GM23338 (cell line): ENCODE results near the gene ILK. TPM values are rescaled to one million over a fixed set of nuclear protein-coding genes. Genes with fewer than 3 reads are reported as not detected.

Experiments
- ATAC-seq: fragments of 200-7000 bp; cut with Tn5 transposase; 3 replicates; pipeline ENCODE4 v1.9.1; 2020
- DNase-seq: peaks from one replicate; pipeline ENCODE4 v3.0.0-alpha.2; 2015; ENCODE audit warnings: low spot score
- H2AFZ ChIP-seq: fragments of 200-600 bp; sonication (generic); 2 replicates; pipeline ENCODE4 v1.8.0; 2016; ENCODE audit warnings: antibody characterized with exemption, mild to moderate bottlenecking, moderate library complexity
- H3F3A ChIP-seq: fragments of 200-600 bp; sonication (generic); replicated peaks from 2 replicates; pipeline ENCODE4 v1.8.0; 2017; ENCODE audit warnings: antibody characterized with exemption, mixed run types, low read depth
- H3K27ac ChIP-seq: fragments of 200-600 bp; sonication (generic); 2 replicates; pipeline ENCODE4 v1.6.1; 2016; ENCODE audit warnings: low read depth
- H3K27me3 ChIP-seq: fragments of 200-600 bp; sonication (generic); 2 replicates; pipeline ENCODE4 v1.8.0; 2016; ENCODE audit warnings: mild to moderate bottlenecking, mixed run types, moderate library complexity; ENCODE audit not compliant: insufficient read depth
- H3K36me3 ChIP-seq: fragments of 200-600 bp; sonication (generic); 2 replicates; pipeline ENCODE4 v1.8.0; 2016; ENCODE audit warnings: mild to moderate bottlenecking; ENCODE audit not compliant: insufficient read depth
- H3K4me1 ChIP-seq: fragments of 200-600 bp; sonication (generic); 2 replicates; pipeline ENCODE4 v1.8.0; 2016; ENCODE audit warnings: mild to moderate bottlenecking, moderate library complexity; ENCODE audit not compliant: insufficient read depth
- H3K4me2 ChIP-seq: fragments of 200-600 bp; sonication (generic); 2 replicates; pipeline ENCODE4 v1.7.1; 2017; ENCODE audit warnings: mixed run types
- H3K4me3 ChIP-seq: fragments of 200-600 bp; sonication (generic); 2 replicates; pipeline ENCODE4 v1.6.1; 2016; ENCODE audit warnings: mixed run types
- H3K79me2 ChIP-seq: fragments of 200-600 bp; sonication (generic); replicated peaks from 2 replicates; pipeline ENCODE4 v1.8.0; 2017; ENCODE audit warnings: mild to moderate bottlenecking; ENCODE audit not compliant: insufficient read depth
- H3K9me2 ChIP-seq: fragments of 200-600 bp; sonication (generic); 2 replicates; pipeline ENCODE4 v1.8.0; 2017; ENCODE audit not compliant: insufficient read depth
- H4K20me1 ChIP-seq: fragments of 200-600 bp; sonication (generic); replicated peaks from 2 replicates; pipeline ENCODE4 v1.8.0; 2017; ENCODE audit warnings: mild to moderate bottlenecking; ENCODE audit not compliant: insufficient read depth
- H3K27ac Mint-ChIP-seq: 2 replicates; pipeline ENCODE4 v1.8.0; 2020; ENCODE audit warnings: inconsistent platforms, mild to moderate bottlenecking, moderate library complexity, mixed read lengths
- H3K27me3 Mint-ChIP-seq: 3 replicates; pipeline ENCODE4 v1.8.0; 2022; ENCODE audit warnings: low read depth, mild to moderate bottlenecking, moderate library complexity, mixed read lengths, inconsistent platforms; ENCODE audit not compliant: insufficient read depth, poor library complexity
- H3K36me3 Mint-ChIP-seq: 3 replicates; pipeline ENCODE4 v1.8.0; 2021; ENCODE audit warnings: low read depth, mild to moderate bottlenecking, inconsistent platforms, moderate library complexity, mixed read lengths
- H3K4me1 Mint-ChIP-seq: 3 replicates; pipeline ENCODE4 v1.8.0; 2020; ENCODE audit warnings: mild to moderate bottlenecking, inconsistent platforms, mixed read lengths
- H3K4me3 Mint-ChIP-seq: 3 replicates; pipeline ENCODE4 v1.8.0; 2021; ENCODE audit warnings: moderate library complexity, mild to moderate bottlenecking, inconsistent platforms, mixed read lengths
- H3K9me3 Mint-ChIP-seq: 3 replicates; pipeline ENCODE4 v1.8.0; 2020; ENCODE audit warnings: moderate library complexity, mild to moderate bottlenecking, inconsistent platforms, mixed read lengths
- CREB1 ChIP-seq: fragments of 250-450 bp; sonication (Bioruptor Pico); IDR thresholded peaks from 2 replicates; pipeline ENCODE4 v1.5.0; 2020; ENCODE audit warnings: low read depth, mild to moderate bottlenecking, moderate library complexity
- EZH2phosphoT487 ChIP-seq: fragments of 200-600 bp; sonication (generic); IDR thresholded peaks from one replicate; pipeline ENCODE4 v1.8.1; 2018; ENCODE audit warnings: antibody characterized with exemption; ENCODE audit not compliant: unreplicated experiment
- JUNB ChIP-seq: IDR thresholded peaks from one replicate; pipeline ENCODE4 v1.6.1; 2016; ENCODE audit warnings: antibody characterized with exemption; ENCODE audit not compliant: unreplicated experiment
- POLR2AphosphoS5 ChIP-seq: IDR thresholded peaks from 2 replicates; pipeline ENCODE4 v1.6.1; 2016; ENCODE audit warnings: antibody characterized with exemption, low read depth
- STAT1 ChIP-seq: IDR thresholded peaks from one replicate; pipeline ENCODE4 v1.6.1; 2016; ENCODE audit warnings: antibody characterized with exemption; ENCODE audit not compliant: unreplicated experiment
- ZNF114 ChIP-seq: fragments of 250-450 bp; sonication (Bioruptor Pico); IDR thresholded peaks from 2 replicates; pipeline ENCODE4 v1.5.0; 2020; ENCODE audit warnings: mild to moderate bottlenecking, moderate library complexity
- ZNF331 ChIP-seq: fragments of 250-450 bp; sonication (Bioruptor Pico); IDR thresholded peaks from 2 replicates; pipeline ENCODE4 v1.5.0; 2020; ENCODE audit warnings: low read depth, mild to moderate bottlenecking, moderate library complexity
- polyA plus RNA-seq: library from polyadenylated mRNA; unstranded; fragments of >200 nt; fragmentation: Nextera tagmentation; extraction: Ambion mirVana; gene quantifications from 2 replicates; pipeline ENCODE4 v1.2.1, GENCODE V29; 2016
- total RNA-seq: library from RNA; depleted of rRNA; stranded (reverse); fragments of >200 nt; shearing (Covaris generic); gene quantifications from 2 replicates; pipeline ENCODE4 v1.2.3, GENCODE V29; 2014
- TF ChIP-seq, protein P1 (sequence below), 2 experiments: fragments of 200-600 bp in 1 of 2; sonication (generic) in 1 of 2; conservative IDR thresholded peaks; 2 replicates each; pipeline versions ENCODE4 v1.5.1 to v1.6.1; 2016 to 2017; ENCODE audit warnings: antibody characterized with exemption in 2 of 2, low read depth in 2 of 2, mild to moderate bottlenecking in 2 of 2, moderate library complexity in 1 of 2
- TF ChIP-seq, protein P2 (sequence below): IDR thresholded peaks from 2 replicates; pipeline ENCODE4 v1.6.1; 2016; ENCODE audit warnings: antibody characterized with exemption
- TF ChIP-seq, protein P3 (sequence below): IDR thresholded peaks from one replicate; pipeline ENCODE4 v1.6.1; 2018; ENCODE audit warnings: antibody characterized with exemption; ENCODE audit not compliant: unreplicated experiment

Gene ILK
- total and polyA plus RNA-seq, 2 experiments from 2014 or later: 62.6 to 91.0 TPM

DNA sequence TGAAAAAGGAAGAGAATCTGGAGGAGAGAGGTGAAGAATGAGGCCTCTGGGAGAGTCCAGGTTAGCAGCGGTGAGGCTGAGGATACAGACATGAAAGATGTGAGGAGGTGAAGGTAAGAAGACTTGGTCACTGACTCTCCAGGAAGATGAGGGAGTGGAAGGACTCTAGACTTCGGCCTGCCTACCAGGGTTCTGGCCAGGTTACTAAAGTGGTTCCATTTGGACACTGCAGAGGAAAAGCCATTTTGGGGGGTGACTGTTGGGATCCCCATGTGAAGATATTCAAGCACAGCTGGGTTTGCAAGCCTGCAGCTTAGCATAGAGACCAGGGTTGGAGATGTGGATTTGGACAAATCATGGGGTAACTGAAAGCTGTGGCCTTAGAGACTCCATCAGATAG is 44.3 kb downstream of the ILK start (continued):
- TF ChIP-seq, protein P1, sequence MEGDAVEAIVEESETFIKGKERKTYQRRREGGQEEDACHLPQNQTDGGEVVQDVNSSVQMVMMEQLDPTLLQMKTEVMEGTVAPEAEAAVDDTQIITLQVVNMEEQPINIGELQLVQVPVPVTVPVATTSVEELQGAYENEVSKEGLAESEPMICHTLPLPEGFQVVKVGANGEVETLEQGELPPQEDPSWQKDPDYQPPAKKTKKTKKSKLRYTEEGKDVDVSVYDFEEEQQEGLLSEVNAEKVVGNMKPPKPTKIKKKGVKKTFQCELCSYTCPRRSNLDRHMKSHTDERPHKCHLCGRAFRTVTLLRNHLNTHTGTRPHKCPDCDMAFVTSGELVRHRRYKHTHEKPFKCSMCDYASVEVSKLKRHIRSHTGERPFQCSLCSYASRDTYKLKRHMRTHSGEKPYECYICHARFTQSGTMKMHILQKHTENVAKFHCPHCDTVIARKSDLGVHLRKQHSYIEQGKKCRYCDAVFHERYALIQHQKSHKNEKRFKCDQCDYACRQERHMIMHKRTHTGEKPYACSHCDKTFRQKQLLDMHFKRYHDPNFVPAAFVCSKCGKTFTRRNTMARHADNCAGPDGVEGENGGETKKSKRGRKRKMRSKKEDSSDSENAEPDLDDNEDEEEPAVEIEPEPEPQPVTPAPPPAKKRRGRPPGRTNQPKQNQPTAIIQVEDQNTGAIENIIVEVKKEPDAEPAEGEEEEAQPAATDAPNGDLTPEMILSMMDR (conservative IDR thresholded peaks at IDR 0.05; ENCODE audit: low read depth in 2 of 2): no peak
- TF ChIP-seq, protein P2, sequence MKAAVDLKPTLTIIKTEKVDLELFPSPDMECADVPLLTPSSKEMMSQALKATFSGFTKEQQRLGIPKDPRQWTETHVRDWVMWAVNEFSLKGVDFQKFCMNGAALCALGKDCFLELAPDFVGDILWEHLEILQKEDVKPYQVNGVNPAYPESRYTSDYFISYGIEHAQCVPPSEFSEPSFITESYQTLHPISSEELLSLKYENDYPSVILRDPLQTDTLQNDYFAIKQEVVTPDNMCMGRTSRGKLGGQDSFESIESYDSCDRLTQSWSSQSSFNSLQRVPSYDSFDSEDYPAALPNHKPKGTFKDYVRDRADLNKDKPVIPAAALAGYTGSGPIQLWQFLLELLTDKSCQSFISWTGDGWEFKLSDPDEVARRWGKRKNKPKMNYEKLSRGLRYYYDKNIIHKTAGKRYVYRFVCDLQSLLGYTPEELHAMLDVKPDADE: no peak
- TF ChIP-seq POLR2AphosphoS5: no peak
- TF ChIP-seq, protein P3, sequence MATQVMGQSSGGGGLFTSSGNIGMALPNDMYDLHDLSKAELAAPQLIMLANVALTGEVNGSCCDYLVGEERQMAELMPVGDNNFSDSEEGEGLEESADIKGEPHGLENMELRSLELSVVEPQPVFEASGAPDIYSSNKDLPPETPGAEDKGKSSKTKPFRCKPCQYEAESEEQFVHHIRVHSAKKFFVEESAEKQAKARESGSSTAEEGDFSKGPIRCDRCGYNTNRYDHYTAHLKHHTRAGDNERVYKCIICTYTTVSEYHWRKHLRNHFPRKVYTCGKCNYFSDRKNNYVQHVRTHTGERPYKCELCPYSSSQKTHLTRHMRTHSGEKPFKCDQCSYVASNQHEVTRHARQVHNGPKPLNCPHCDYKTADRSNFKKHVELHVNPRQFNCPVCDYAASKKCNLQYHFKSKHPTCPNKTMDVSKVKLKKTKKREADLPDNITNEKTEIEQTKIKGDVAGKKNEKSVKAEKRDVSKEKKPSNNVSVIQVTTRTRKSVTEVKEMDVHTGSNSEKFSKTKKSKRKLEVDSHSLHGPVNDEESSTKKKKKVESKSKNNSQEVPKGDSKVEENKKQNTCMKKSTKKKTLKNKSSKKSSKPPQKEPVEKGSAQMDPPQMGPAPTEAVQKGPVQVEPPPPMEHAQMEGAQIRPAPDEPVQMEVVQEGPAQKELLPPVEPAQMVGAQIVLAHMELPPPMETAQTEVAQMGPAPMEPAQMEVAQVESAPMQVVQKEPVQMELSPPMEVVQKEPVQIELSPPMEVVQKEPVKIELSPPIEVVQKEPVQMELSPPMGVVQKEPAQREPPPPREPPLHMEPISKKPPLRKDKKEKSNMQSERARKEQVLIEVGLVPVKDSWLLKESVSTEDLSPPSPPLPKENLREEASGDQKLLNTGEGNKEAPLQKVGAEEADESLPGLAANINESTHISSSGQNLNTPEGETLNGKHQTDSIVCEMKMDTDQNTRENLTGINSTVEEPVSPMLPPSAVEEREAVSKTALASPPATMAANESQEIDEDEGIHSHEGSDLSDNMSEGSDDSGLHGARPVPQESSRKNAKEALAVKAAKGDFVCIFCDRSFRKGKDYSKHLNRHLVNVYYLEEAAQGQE: no peak

DNA sequence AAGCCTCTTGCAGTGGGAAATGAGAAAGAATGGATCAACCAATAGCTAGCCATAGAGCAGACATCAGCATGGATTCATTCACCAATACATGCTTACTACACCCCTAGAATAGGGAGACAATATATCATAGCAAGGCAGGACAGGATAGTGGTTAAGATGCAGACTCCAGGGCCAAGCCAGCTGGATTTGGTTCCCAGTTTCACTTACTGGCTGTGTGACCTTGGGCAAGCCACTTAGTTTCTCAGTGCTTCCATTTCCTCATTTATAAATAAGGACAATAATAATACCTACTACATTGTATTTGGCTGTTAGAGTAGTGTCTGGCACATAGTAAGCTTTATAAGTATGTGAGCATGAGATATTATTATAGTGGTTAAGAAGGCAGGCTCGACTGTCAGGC is 44.9 kb downstream of the ILK start:
- no peaks in the 10 kb centered on the region for H4K20me1 ChIP-seq
- peaks cover 23% of the 10 kb centered on the region for H3K27me3 ChIP-seq
- Mint-ChIP-seq H3K4me1 (no peaks in the 10 kb centered on the region), H3K27me3 (no peaks in the 10 kb centered on the region), H3K36me3 (no peaks in the 10 kb centered on the region), H3K4me3 (no peak overlapping the region), H3K9me3 (no peaks in the 10 kb centered on the region), H3K27ac (no peak overlapping the region)
- TF ChIP-seq, protein P2: no peak
- TF ChIP-seq, protein P3: no peak
- TF ChIP-seq CREB1 (CRISPR knock-in tag): no peak
- TF ChIP-seq STAT1: no peak
- TF ChIP-seq JUNB: no peak
- no peak for TF ChIP-seq ZNF114 (CRISPR knock-in tag)
- TF ChIP-seq EZH2phosphoT487: no peak
- no peak for TF ChIP-seq ZNF331 (CRISPR knock-in tag)
- H3K9me2 ChIP-seq: 0 out of 2 replicates have a peak, but pooled peaks cover 7% of the 10 kb centered on the region
- no peak for ATAC-seq
- DNase-seq: no peak
- no peaks in the 10 kb centered on the region for H3K36me3 ChIP-seq
- no peak overlapping the region for H3K27ac ChIP-seq
- peaks cover 13% of the 10 kb centered on the region; the same call in 1 of the 2 replicates for H3K4me1 ChIP-seq
- no peaks in the 10 kb centered on the region for H3F3A ChIP-seq
- H3K4me3 ChIP-seq: no peak overlapping the region
- no peak overlapping the region for H2AFZ ChIP-seq
- H3K4me2 ChIP-seq: no peak overlapping the region
- H3K79me2 ChIP-seq: no peaks in the 10 kb centered on the region
